CD4-positive, alpha-beta memory T cell (primary cell): ENCODE results near the gene WDR90. TPM values are rescaled to one million over a fixed set of nuclear protein-coding genes. Genes with fewer than 3 reads are reported as not detected.
"Not testable (repeated sequence)": the region's sequence is repeated elsewhere in the genome, so short reads cannot be mapped to it uniquely, and the experiment has no call there.

Source experiments
- CTCF ChIA-PET: fragments of 350-600 bp; sonication (Branson Sonifier 250); formaldehyde crosslinking; loops from one replicate; lab custom pipeline; 2021; ENCODE audit warnings: inconsistent platforms; ENCODE audit not compliant: partially characterized antibody; lab: Charles Lee
- POLR2A ChIA-PET: fragments of 350-600 bp; sonication (Branson Sonifier 250); formaldehyde crosslinking; loops from one replicate; lab custom pipeline; 2021; ENCODE audit not compliant: partially characterized antibody; lab: Charles Lee
- DNase-seq, 5 donors: peaks; one replicate each; pipeline versions ENCODE4 v3.0.0 to v3.0.0-alpha.2; 2020 to 2022; ENCODE audit warnings: mixed read lengths in 1 of 5
- H3K27ac ChIP-seq: one replicate; pipeline ENCODE4 v1.7.0; 2013; ENCODE audit warnings: low read depth, low read length
- H3K27me3 ChIP-seq: 2 replicates; pipeline ENCODE4 v1.7.0; 2013; ENCODE audit warnings: mild to moderate bottlenecking, low read length, moderate library complexity; ENCODE audit not compliant: insufficient read depth
- H3K36me3 ChIP-seq: 2 replicates; pipeline ENCODE4 v1.7.0; 2013; ENCODE audit warnings: mild to moderate bottlenecking, low read length, moderate library complexity; ENCODE audit not compliant: insufficient read depth
- H3K4me1 ChIP-seq: 2 replicates; pipeline ENCODE4 v1.7.0; 2013; ENCODE audit warnings: mild to moderate bottlenecking, low read length, moderate library complexity; ENCODE audit not compliant: insufficient read depth
- H3K4me3 ChIP-seq, 2 donors: one replicate each; pipeline ENCODE4 v1.7.0; 2013; ENCODE audit warnings: low read length in 2 of 2, mild to moderate bottlenecking in 1 of 2
- H3K9me3 ChIP-seq, 2 donors: one replicate each; pipeline ENCODE4 v1.7.0; 2013; ENCODE audit warnings: low read length in 2 of 2, control low read depth in 1 of 2; ENCODE audit not compliant: control insufficient read depth in 1 of 2
- H3K27ac Mint-ChIP-seq, 7 donors: one replicate each; pipeline ENCODE4 v1.8.0; 2020 to 2021; ENCODE audit warnings: mixed read lengths in 7 of 7, mild to moderate bottlenecking in 6 of 7, inconsistent platforms in 3 of 7, moderate library complexity in 3 of 7
- H3K27me3 Mint-ChIP-seq, 2 donors: one replicate each; pipeline ENCODE4 v1.8.0; 2020 to 2021; ENCODE audit warnings: mixed read lengths in 2 of 2
- H3K36me3 Mint-ChIP-seq, 2 donors: one replicate each; pipeline ENCODE4 v1.8.0; 2020 to 2021; ENCODE audit warnings: mixed read lengths in 2 of 2, inconsistent platforms in 1 of 2, mild to moderate bottlenecking in 1 of 2
- H3K4me1 Mint-ChIP-seq, 4 donors: one replicate each; pipeline ENCODE4 v1.8.0; 2020 to 2021; ENCODE audit warnings: mixed read lengths in 4 of 4, mild to moderate bottlenecking in 1 of 4
- H3K4me3 Mint-ChIP-seq, 8 donors: one replicate each; pipeline ENCODE4 v1.8.0; 2020 to 2021; ENCODE audit warnings: mixed read lengths in 8 of 8, mild to moderate bottlenecking in 7 of 8, moderate library complexity in 6 of 8, inconsistent platforms in 3 of 8
- H3K9me3 Mint-ChIP-seq, 8 donors: one replicate each; pipeline ENCODE4 v1.8.0; 2020 to 2021; ENCODE audit warnings: mixed read lengths in 8 of 8, mild to moderate bottlenecking in 5 of 8, inconsistent platforms in 3 of 8, moderate library complexity in 1 of 8
- intact Hi-C: fragments of 100-400 bp; cut with micrococcal nuclease; formaldehyde crosslinking; loops from one replicate; pipeline ENCODE4 v1.15.1; 2023
- polyA plus RNA-seq, 2 donors: library from polyadenylated mRNA; unstranded; fragments of 300-500 nt; fragmentation: Illumina TruSeq; gene quantifications; one replicate each; pipeline ENCODE4 v1.2.3, GENCODE V29; 2021
- total RNA-seq, 2 experiments: library from RNA; stranded (reverse); gene quantifications; one replicate each; pipeline ENCODE4 v1.2.3, GENCODE V29; 2021

The WDR90 gene
- total and polyA plus RNA-seq, 4 experiments from 2014 or later: 0.96 to 19.7 (median 9.9) TPM

DNA sequence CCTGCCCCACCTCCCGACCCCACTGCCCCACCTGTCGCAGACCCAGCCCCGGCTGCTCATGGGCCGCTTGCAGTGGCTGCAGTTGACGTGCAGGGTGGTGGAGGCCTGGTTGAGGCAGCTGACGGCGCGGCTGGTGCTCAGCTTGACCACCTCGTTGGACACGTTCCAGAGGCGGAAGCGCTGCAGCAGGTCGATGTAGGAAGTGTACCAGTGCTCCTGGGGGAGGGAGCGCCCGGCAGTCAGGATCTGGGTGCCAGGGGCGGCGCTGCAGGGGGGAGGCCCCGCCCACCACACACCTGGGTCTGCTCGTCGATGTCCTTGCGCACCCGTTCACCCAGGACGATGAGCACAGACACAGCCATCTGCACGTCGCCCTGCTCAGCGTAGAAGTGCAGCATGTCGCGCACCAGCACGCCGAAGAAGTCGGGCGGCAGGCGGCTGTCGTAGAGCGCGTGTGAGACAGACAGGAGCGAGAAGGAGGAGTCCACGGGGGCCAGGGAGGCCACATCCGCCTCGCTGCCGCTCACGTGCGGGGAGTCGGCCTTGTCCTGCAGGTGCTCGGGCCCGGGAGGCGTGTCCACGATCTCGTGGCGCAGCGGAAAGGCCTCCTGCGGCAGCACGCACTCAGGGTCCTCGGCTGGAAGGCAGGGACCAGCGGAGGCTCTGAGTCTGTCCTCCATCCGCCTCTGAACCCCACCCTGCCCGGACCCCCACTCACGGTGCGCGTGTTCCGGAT lies 36.0 kb downstream of the WDR90 start:
- peaks cover 62% of the 10 kb centered on the region for H3K4me1 ChIP-seq
- ChIA-PET CTCF (no interaction called here), POLR2A (interaction anchor here (0.8 to 10.2 kb wide), 8 partner anchors 8 to 48 kb away, joined by 3 to 212 read pairs (median 7); partner anchors contain the start of genes RHBDL1, RHOT2 and WDR24)
- no peak overlapping the region for H3K4me3 ChIP-seq
- no peaks in the 10 kb centered on the region for H3K27me3 ChIP-seq
- Mint-ChIP-seq H3K4me1 (peaks cover 5 to 47% (median 29%) of the 10 kb centered on the region in 4 donors), H3K27ac (peak overlapping the region in 1 of 7 donors; percentile 86), H3K27me3 (no peaks in the 10 kb centered on the region), H3K9me3 (peaks cover 0 to 1% (median 0%) of the 10 kb centered on the region in 8 donors), H3K36me3 (peaks cover 4 to 17% of the 10 kb centered on the region in 2 donors), H3K4me3 (peak overlapping the region in 2 of 8 donors; percentile 10 to 29)
- H3K9me3 ChIP-seq: no peaks in the 10 kb centered on the region
- H3K27ac ChIP-seq: no peak overlapping the region
- intact Hi-C loops: loop anchor here (1.0 to 2.0 kb wide), 2 partner anchors 17 to 36 kb away; partner anchors contain the start of genes RHOT2 and WDR90
- no peak for DNase-seq
- peaks cover 12% of the 10 kb centered on the region for H3K36me3 ChIP-seq

DNA sequence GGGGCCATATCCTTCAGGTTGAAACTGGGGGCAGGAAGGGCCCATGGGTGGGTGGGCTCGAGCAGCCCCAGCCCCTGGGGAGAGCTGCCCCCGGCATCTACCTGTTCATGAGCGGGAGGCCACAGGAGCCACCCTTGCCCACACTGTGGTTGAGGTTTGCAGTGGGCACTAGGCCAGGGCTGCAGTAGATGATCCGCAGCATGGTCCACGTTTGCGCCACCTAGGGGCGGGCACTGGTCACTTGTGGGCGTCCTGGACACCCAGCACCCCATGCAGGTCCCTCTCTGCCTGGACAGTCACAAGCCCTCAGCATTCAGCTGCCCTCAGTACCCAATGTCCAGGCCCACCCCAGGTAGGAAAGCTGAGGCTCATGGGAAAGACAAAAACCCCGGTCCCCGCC lies 36.8 kb downstream of the WDR90 start:
- no peak for DNase-seq
- H3K36me3 Mint-ChIP-seq: peaks cover 4 to 18% of the 10 kb centered on the region in 2 donors
- peaks cover 0 to 1% (median 0%) of the 10 kb centered on the region in 8 donors for H3K9me3 Mint-ChIP-seq
- Histone ChIP-seq H3K4me3 (no peak overlapping the region), H3K4me1 (peaks cover 65% of the 10 kb centered on the region), H3K36me3 (peaks cover 12% of the 10 kb centered on the region), H3K9me3 (no peaks in the 10 kb centered on the region), H3K27ac (no peak overlapping the region), H3K27me3 (no peaks in the 10 kb centered on the region)
- H3K4me1 Mint-ChIP-seq: peaks cover 9 to 54% (median 32%) of the 10 kb centered on the region in 4 donors
- H3K27ac Mint-ChIP-seq: peak overlapping the region in 2 of 7 donors; percentile 48 to 72
- H3K4me3 Mint-ChIP-seq: peak overlapping the region in 5 of 8 donors; percentile 9 to 59 (median 46)
- CTCF ChIA-PET: interaction anchor here (1.0 kb wide), 2 partner anchors 9 to 26 kb away, joined by 3 to 4 read pairs; no protein-coding TSS in a partner anchor
- H3K27me3 Mint-ChIP-seq: no peaks in the 10 kb centered on the region
- intact Hi-C loops: loop anchor here (2.0 kb wide), 1 partner anchor 37 kb away; the partner anchor contains the start of gene WDR90
- POLR2A ChIA-PET: interaction anchor here (1.0 to 10.2 kb wide), 2 partner anchors 7 to 13 kb away, joined by 3 to 212 read pairs; partner anchors contain the start of gene WDR24

DNA sequence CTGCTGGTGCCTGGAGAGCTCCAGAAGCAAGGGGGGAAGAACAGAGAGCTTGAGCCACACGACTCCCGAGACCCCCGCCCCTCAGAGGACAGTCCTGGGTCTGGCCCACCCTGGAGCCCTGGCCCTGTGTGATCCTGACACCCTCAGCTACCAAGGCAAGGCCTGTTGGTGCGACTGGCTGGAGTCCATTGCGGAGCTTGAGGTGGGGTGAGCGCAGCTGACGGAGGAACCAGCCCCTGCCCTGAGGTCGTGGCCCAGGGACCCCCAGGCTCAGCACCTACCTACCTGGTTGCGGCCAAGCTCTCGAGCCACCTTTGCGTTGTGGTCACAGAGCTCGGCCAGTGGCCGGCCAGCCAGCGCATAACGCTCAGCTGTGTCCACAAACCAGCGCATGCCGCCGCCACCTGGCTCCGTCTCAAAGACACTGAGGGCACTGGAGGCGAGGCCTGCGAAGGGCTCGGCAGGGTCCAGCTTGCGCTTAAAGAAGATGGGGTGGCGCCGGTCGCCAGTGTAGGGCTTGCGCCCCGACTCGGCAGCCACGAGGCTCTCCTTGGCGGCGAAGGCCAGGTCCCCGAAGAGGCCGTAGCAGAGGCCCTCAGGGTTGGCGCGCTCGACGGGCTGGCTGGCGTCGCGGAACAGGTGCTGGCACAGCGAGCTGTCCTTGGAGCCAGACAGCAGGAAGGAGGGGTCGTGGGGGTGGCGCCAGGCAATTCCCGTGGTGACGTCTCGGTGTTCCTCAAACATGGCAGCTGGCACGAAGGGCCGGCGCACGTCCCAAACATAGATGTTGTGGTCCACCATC lies 37.5 kb downstream of the WDR90 start:
- intact Hi-C loops: no loop called here
- H3K4me1 Mint-ChIP-seq: peaks cover 10 to 51% (median 28%) of the 10 kb centered on the region in 4 donors
- Histone ChIP-seq H3K4me1 (peaks cover 58% of the 10 kb centered on the region), H3K27me3 (no peaks in the 10 kb centered on the region), H3K4me3 (no peak overlapping the region), H3K36me3 (peaks cover 9% of the 10 kb centered on the region), H3K27ac (no peak overlapping the region), H3K9me3 (no peaks in the 10 kb centered on the region)
- H3K9me3 Mint-ChIP-seq: peaks cover 0 to 3% (median 0%) of the 10 kb centered on the region in 8 donors
- CTCF ChIA-PET: interaction anchor here (1.0 kb wide), 2 partner anchors 9 to 26 kb away, joined by 3 to 4 read pairs; no protein-coding TSS in a partner anchor
- H3K4me3 Mint-ChIP-seq: peak overlapping the region in 3 of 8 donors; percentile 17 to 59 (median 51)
- POLR2A ChIA-PET: interaction anchor here (1.0 to 10.2 kb wide), 2 partner anchors 6 to 14 kb away, joined by 3 to 212 read pairs; partner anchors contain the start of gene WDR24
- no peak overlapping the region for H3K27ac Mint-ChIP-seq
- no peak for DNase-seq
- peaks cover 4 to 11% of the 10 kb centered on the region in 2 donors for H3K36me3 Mint-ChIP-seq
- no peaks in the 10 kb centered on the region for H3K27me3 Mint-ChIP-seq

DNA sequence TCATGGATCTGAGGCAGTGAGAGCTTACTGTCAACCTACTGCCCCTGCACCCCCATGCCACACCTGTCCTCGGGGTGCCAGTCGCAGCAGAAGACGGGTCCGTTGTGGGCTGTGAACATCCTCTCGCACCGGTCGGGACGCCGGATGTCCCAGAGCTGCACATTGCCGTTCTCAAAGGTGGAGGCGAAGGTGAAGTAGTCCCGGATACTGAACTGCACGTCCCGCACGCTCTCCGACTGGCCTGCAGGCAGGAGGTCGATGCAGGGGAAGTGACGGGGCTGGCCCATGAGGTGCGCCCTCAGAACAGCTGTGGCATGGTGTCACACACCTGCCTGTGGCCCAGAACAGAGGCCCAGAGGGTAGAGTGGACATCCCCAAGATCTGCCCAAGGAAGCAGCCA lies 38.3 kb downstream of the WDR90 start:
- peaks cover 0 to 1% (median 0%) of the 10 kb centered on the region in 8 donors for H3K9me3 Mint-ChIP-seq
- DNase-seq: no peak
- peaks cover 50% of the 10 kb centered on the region for H3K4me1 ChIP-seq
- no peak overlapping the region for H3K27ac Mint-ChIP-seq
- H3K27me3 ChIP-seq: no peaks in the 10 kb centered on the region
- H3K4me3 Mint-ChIP-seq: peak overlapping the region in 2 of 8 donors; percentile 2 to 30
- no peaks in the 10 kb centered on the region for H3K9me3 ChIP-seq
- no peak overlapping the region for H3K4me3 ChIP-seq
- ChIA-PET CTCF (interaction anchor here (0.8 kb wide), 1 partner anchor 34 kb away, joined by 3 read pairs; the partner anchor contains the start of gene ANTKMT), POLR2A (interaction anchor here (0.9 to 10.2 kb wide), 3 partner anchors 5 to 27 kb away, joined by 4 to 212 read pairs (median 5); partner anchors contain the start of genes METRN, RHBDL1 and WDR24)
- peaks cover 11 to 43% (median 28%) of the 10 kb centered on the region in 4 donors for H3K4me1 Mint-ChIP-seq
- peaks cover 4% of the 10 kb centered on the region for H3K36me3 ChIP-seq
- intact Hi-C loops: no loop called here
- peaks cover 1 to 6% of the 10 kb centered on the region in 2 donors for H3K36me3 Mint-ChIP-seq
- H3K27ac ChIP-seq: no peak overlapping the region
- H3K27me3 Mint-ChIP-seq: no peaks in the 10 kb centered on the region

DNA sequence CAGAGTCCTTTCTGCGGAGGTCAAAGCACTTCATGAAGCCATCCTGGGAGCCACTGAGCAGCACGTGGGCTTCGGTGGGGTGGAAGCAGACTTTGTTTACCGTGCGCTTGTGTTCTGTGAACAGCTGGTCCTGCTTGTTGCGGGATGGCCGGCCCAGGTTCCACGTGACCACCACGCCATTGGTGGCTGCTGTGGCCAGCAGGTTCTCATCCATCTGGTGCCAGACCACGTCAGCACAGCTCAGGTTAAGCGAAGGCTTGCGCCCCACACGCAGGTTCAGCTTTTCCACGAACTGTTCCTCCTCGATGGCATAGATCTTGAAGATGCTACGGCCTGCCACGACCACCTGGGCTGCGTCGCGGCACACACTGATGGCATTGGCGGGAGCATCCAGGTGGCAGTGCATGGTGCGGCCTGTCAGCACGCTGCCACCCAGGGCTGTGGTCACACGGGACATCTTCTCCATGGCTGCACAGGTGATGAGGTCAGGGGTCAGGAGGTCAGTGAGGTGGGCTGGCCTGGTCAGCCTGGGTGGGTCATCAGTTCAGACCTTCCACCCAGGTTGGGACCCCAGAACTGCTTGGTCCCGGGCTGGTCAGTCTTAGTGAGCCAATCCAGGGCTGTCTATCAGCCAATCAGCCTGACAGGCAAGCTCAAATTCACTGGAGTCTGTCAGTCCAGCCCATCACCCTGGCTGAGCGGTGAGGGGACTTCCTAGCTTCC lies 40.2 kb downstream of the WDR90 start:
- peak overlapping the region; percentile 89 to 94 (median 90) for H3K4me3 Mint-ChIP-seq
- H3K9me3 Mint-ChIP-seq: peaks cover 0 to 1% (median 0%) of the 10 kb centered on the region in 8 donors
- no peaks in the 10 kb centered on the region for H3K36me3 ChIP-seq
- H3K27ac ChIP-seq: peak overlapping the region; percentile 64
- ChIA-PET CTCF (interaction anchor here (1.0 to 1.8 kb wide), 3 partner anchors 13 to 23 kb away, joined by 3 to 4 read pairs (median 4); no protein-coding TSS in a partner anchor), POLR2A (interaction anchor here (1.5 to 8.0 kb wide), 13 partner anchors 7 to 53 kb away, joined by 4 to 212 read pairs (median 8); partner anchors contain the start of genes ANTKMT, CCDC78, HAGHL and JMJD8)
- H3K9me3 ChIP-seq: no peaks in the 10 kb centered on the region
- H3K27ac Mint-ChIP-seq: peak overlapping the region; percentile 88 to 93 (median 92)
- DNase-seq: no peak
- H3K27me3 Mint-ChIP-seq: no peaks in the 10 kb centered on the region
- peaks cover 10 to 41% (median 27%) of the 10 kb centered on the region in 4 donors for H3K4me1 Mint-ChIP-seq
- peaks cover 0 to 2% of the 10 kb centered on the region in 2 donors for H3K36me3 Mint-ChIP-seq
- H3K4me1 ChIP-seq: peaks cover 38% of the 10 kb centered on the region
- H3K27me3 ChIP-seq: no peaks in the 10 kb centered on the region
- intact Hi-C loops: no loop called here
- peak overlapping the region; percentile 70 to 93 for H3K4me3 ChIP-seq

DNA sequence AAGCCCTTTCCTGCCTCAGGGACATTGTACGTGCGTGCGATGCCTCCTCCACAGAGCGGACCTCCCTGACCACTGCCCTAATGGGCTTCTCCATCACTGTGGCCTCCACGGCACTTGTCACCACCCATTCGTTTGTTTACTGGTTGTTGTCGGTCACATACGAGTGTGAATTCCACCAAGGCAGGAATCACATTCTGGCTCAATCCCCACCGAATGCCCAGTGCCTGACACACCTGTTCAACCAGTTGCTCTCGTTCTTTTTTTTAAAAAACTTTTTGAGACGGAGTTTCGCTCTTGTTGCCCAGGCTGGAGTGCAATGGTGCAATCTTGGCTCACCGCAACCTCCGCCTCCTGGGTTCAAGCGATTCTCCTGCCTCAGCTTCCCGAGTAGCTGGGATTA lies 42.1 kb downstream of the WDR90 start:
- DNase-seq, H3K9me3 ChIP-seq, H3K27ac ChIP-seq, H3K36me3 Mint-ChIP-seq, CTCF ChIA-PET, H3K9me3 Mint-ChIP-seq, H3K36me3 ChIP-seq, H3K4me3 ChIP-seq, H3K27me3 ChIP-seq, intact Hi-C loops, H3K27me3 Mint-ChIP-seq: not testable (repeated sequence)
- H3K4me1 ChIP-seq: peaks cover 34% of the 10 kb centered on the region
- POLR2A ChIA-PET: interaction anchor here (2.4 to 8.0 kb wide), 3 partner anchors 9 to 33 kb away, joined by 18 to 212 read pairs (median 166); partner anchors contain the start of genes ANTKMT, CCDC78, HAGHL and JMJD8
- Mint-ChIP-seq H3K4me3 (peak overlapping the region; percentile 62 to 94 (median 89)), H3K27ac (peak overlapping the region in 4 of 7 donors; percentile 57 to 91 (median 84)), H3K4me1 (peaks cover 14 to 46% (median 30%) of the 10 kb centered on the region in 4 donors)
